IMR-90 (cell line): ENCODE results near the gene MYO3B. TPM values are rescaled to one million over a fixed set of nuclear protein-coding genes. Genes with fewer than 3 reads are reported as not detected.

Source experiments
- ATAC-seq: fragments of 200-7000 bp; cut with Tn5 transposase; 2 replicates; pipeline ENCODE4 v1.9.1; 2020; ENCODE audit warnings: low read depth, mild to moderate bottlenecking, moderate library complexity
- BruUV-seq: library from RNA; stranded (reverse); fragments of 400-500 nt; replicated peaks from 2 replicates; lab custom pipeline; 2021; lab: Mats Ljungman, UMichigan
- CTCF ChIA-PET: fragments of 300-600 bp; formaldehyde crosslinking; extraction: SDS; loops from one replicate; lab custom pipeline; 2021; ENCODE audit warnings: antibody characterized with exemption; lab: Yijun Ruan, JAX
- POLR2A ChIA-PET: fragments of 300-600 bp; sonication (Branson Sonifier 250); formaldehyde crosslinking; loops from one replicate; lab custom pipeline; 2022; ENCODE audit warnings: antibody characterized with exemption; ENCODE audit not compliant: unreplicated experiment; lab: Charles Lee
- DNase-seq: peaks from one replicate; pipeline ENCODE4 v3.0.0; 2013
- H2AFZ ChIP-seq: replicated peaks from 2 replicates; pipeline ENCODE3; 2013; ENCODE audit warnings: low read length, mild to moderate bottlenecking; ENCODE audit not compliant: poor library complexity
- H2AK5ac ChIP-seq: 2 replicates; pipeline ENCODE4 v1.6.1; 2013; ENCODE audit warnings: low read depth, low read length, inconsistent platforms
- H2AK9ac ChIP-seq: replicated peaks from 2 replicates; pipeline ENCODE3; 2013; ENCODE audit warnings: mild to moderate bottlenecking, low read depth, low read length, moderate library complexity; ENCODE audit not compliant: poor library complexity
- H2BK120ac ChIP-seq: 2 replicates; pipeline ENCODE4 v1.6.1; 2013; ENCODE audit warnings: low read depth, low read length, inconsistent platforms
- H2BK15ac ChIP-seq: 3 replicates; pipeline ENCODE4 v1.6.1; 2013; ENCODE audit warnings: low read depth, low read length, inconsistent platforms
- H2BK20ac ChIP-seq: 2 replicates; pipeline ENCODE4 v1.6.1; 2013; ENCODE audit warnings: low read depth, mild to moderate bottlenecking, inconsistent platforms, low read length, moderate library complexity
- H2BK5ac ChIP-seq: 2 replicates; pipeline ENCODE4 v1.6.1; 2013; ENCODE audit warnings: mild to moderate bottlenecking, low read depth, low read length, inconsistent platforms; ENCODE audit not compliant: poor library complexity, severe bottlenecking
- H3K14ac ChIP-seq: replicated peaks from 2 replicates; pipeline ENCODE4 v1.6.1; 2013; ENCODE audit warnings: low read depth, low read length, inconsistent platforms
- H3K18ac ChIP-seq: 2 replicates; pipeline ENCODE4 v1.6.1; 2013; ENCODE audit warnings: low read depth, low read length, control low read depth
- H3K23ac ChIP-seq: 2 replicates; pipeline ENCODE4 v1.6.1; 2013; ENCODE audit warnings: low read depth, low read length, inconsistent platforms
- H3K27ac ChIP-seq: 2 replicates; pipeline ENCODE4 v1.5.1; 2013; ENCODE audit warnings: mild to moderate bottlenecking, control low read depth, low read length; ENCODE audit not compliant: insufficient read depth
- H3K27me3 ChIP-seq: 2 replicates; pipeline ENCODE4 v1.6.1; 2013; ENCODE audit warnings: low read length; ENCODE audit not compliant: control insufficient read depth, insufficient read depth
- H3K36me3 ChIP-seq: 2 replicates; pipeline ENCODE4 v1.6.1; 2013; ENCODE audit warnings: low read length, mixed read lengths; ENCODE audit not compliant: control insufficient read depth, insufficient read depth
- H3K4ac ChIP-seq: 2 replicates; pipeline ENCODE4 v1.6.1; 2013; ENCODE audit warnings: low read depth, low read length, inconsistent platforms
- H3K4me1 ChIP-seq: 2 replicates; pipeline ENCODE4 v1.6.1; 2013; ENCODE audit warnings: low read length, mixed read lengths; ENCODE audit not compliant: control insufficient read depth, insufficient read depth
- H3K4me2 ChIP-seq: 2 replicates; pipeline ENCODE4 v1.6.1; 2013; ENCODE audit warnings: low read depth, mild to moderate bottlenecking, control low read depth, low read length, moderate library complexity
- H3K4me3 ChIP-seq: 2 replicates; pipeline ENCODE4 v1.5.1; 2013; ENCODE audit warnings: low read depth, mild to moderate bottlenecking, control low read depth, low read length, moderate library complexity; ENCODE audit not compliant: insufficient read depth
- H3K56ac ChIP-seq: 2 replicates; pipeline ENCODE4 v1.6.1; 2013; ENCODE audit warnings: low read length, inconsistent platforms; ENCODE audit not compliant: insufficient read depth; ENCODE audit errors: extremely low read depth
- H3K79me1 ChIP-seq, 2 experiments: 2 replicates each; pipeline ENCODE4 v1.6.1; 2013; ENCODE audit warnings: low read length in 2 of 2, inconsistent platforms in 1 of 2, low read depth in 1 of 2
- H3K9ac ChIP-seq: 2 replicates; pipeline ENCODE4 v1.6.1; 2013; ENCODE audit warnings: low read depth, low read length, control low read depth
- H3K9me1 ChIP-seq: 2 replicates; pipeline ENCODE4 v1.6.1; 2013; ENCODE audit warnings: low read length, inconsistent platforms; ENCODE audit not compliant: insufficient read depth
- H3K9me3 ChIP-seq: 2 replicates; pipeline ENCODE4 v1.6.1; 2013; ENCODE audit warnings: low read length; ENCODE audit not compliant: control insufficient read depth, insufficient read depth
- H4K20me1 ChIP-seq: 2 replicates; pipeline ENCODE4 v1.6.1; 2013; ENCODE audit warnings: low read length, inconsistent platforms; ENCODE audit not compliant: insufficient read depth
- H4K5ac ChIP-seq: 2 replicates; pipeline ENCODE4 v1.6.1; 2013; ENCODE audit warnings: mild to moderate bottlenecking, low read depth, low read length, control low read depth
- H4K8ac ChIP-seq, 2 experiments: 2 replicates each; pipeline ENCODE4 v1.6.1; 2013; ENCODE audit warnings: low read depth in 2 of 2, low read length in 2 of 2, control low read depth in 1 of 2, inconsistent platforms in 1 of 2
- H4K91ac ChIP-seq: 2 replicates; pipeline ENCODE4 v1.6.1; 2013; ENCODE audit warnings: low read depth, low read length, inconsistent platforms; ENCODE audit not compliant: insufficient read depth
- BHLHE40 ChIP-seq: fragments of 150-350 bp; IDR thresholded peaks from 2 replicates; pipeline ENCODE4 v1.6.1; 2016; ENCODE audit warnings: mild to moderate bottlenecking, low read depth, low read length
- CEBPB ChIP-seq: IDR thresholded peaks from 2 replicates; pipeline ENCODE4 v1.6.1; 2012; ENCODE audit warnings: low read depth, low read length, improper control_type of control experiment
- CHD1 ChIP-seq: IDR thresholded peaks from 2 replicates; pipeline ENCODE4 v1.6.1; 2012; ENCODE audit warnings: low read depth, low read length, improper control_type of control experiment
- ELK1 ChIP-seq: fragments of 150-350 bp; IDR thresholded peaks from 2 replicates; pipeline ENCODE4 v1.6.1; 2016; ENCODE audit warnings: low read depth, mild to moderate bottlenecking, low read length, moderate library complexity, borderline replicate concordance
- FOS ChIP-seq: fragments of 150-350 bp; IDR thresholded peaks from 2 replicates; pipeline ENCODE4 v1.6.1; 2016; ENCODE audit warnings: low read depth, low read length
- MAFK ChIP-seq: IDR thresholded peaks from 2 replicates; pipeline ENCODE4 v1.6.1; 2012; ENCODE audit warnings: low read depth, low read length, improper control_type of control experiment
- MAZ ChIP-seq: IDR thresholded peaks from 2 replicates; pipeline ENCODE4 v1.6.1; 2012; ENCODE audit warnings: low read depth, mild to moderate bottlenecking, low read length, improper control_type of control experiment, moderate library complexity, borderline replicate concordance
- MXI1 ChIP-seq: IDR thresholded peaks from 2 replicates; pipeline ENCODE4 v1.6.1; 2012; ENCODE audit warnings: low read depth, mild to moderate bottlenecking, low read length, moderate library complexity, borderline replicate concordance
- NFE2L2 ChIP-seq: fragments of 150-350 bp; IDR thresholded peaks from 2 replicates; pipeline ENCODE4 v1.6.1; 2016; ENCODE audit warnings: low read depth, mild to moderate bottlenecking, low read length
- POLR2A ChIP-seq: IDR thresholded peaks from 2 replicates; pipeline ENCODE4 v1.6.1; 2012; ENCODE audit warnings: mild to moderate bottlenecking, low read depth, low read length
- RAD21 ChIP-seq: IDR thresholded peaks from 2 replicates; pipeline ENCODE4 v1.6.1; 2012; ENCODE audit warnings: low read length, improper control_type of control experiment
- RCOR1 ChIP-seq: IDR thresholded peaks from 2 replicates; pipeline ENCODE4 v1.6.1; 2012; ENCODE audit warnings: mild to moderate bottlenecking, low read length, improper control_type of control experiment; ENCODE audit not compliant: insufficient replicate concordance
- RFX5 ChIP-seq: IDR thresholded peaks from 2 replicates; pipeline ENCODE4 v1.8.0; 2012; ENCODE audit warnings: low read depth, mild to moderate bottlenecking, low read length, moderate library complexity
- SMC3 ChIP-seq: fragments of 150-350 bp; IDR thresholded peaks from 2 replicates; pipeline ENCODE4 v1.6.1; 2016; ENCODE audit warnings: low read depth, mild to moderate bottlenecking, antibody characterized with exemption, low read length, moderate library complexity
- USF2 ChIP-seq: fragments of 150-350 bp; IDR thresholded peaks from 2 replicates; pipeline ENCODE4 v1.6.1; 2017; ENCODE audit warnings: mild to moderate bottlenecking, antibody characterized with exemption, low read length, low read depth
- WGBS, 2 experiments: methylation state at CpG; one replicate each; pipeline versions ENCODE4 v1.1.5 to v1.1.7; 2013; ENCODE audit warnings: missing lambda C conversion rate in 2 of 2; ENCODE audit not compliant: insufficient read length in 1 of 2; ENCODE audit errors: extremely low coverage in 2 of 2; 5-methylcytosine and 5-hydroxymethylcytosine counted together
- dilution Hi-C: fragments of 300-500 bp; cut with HindIII; formaldehyde crosslinking; loops from one replicate; pipeline ENCODE4 v1.14.3; 2018; ENCODE audit warnings: low sequenced_read_pairs; ENCODE audit not compliant: unreplicated experiment
- in situ Hi-C: fragments of 300-500 bp; cut with MboI; formaldehyde crosslinking; loops from 3 replicates; pipeline ENCODE4 v1.14.3; 2019; ENCODE audit warnings: low sequenced_read_pairs, inconsistent platforms, mixed read lengths
- intact Hi-C: fragments of 100-400 bp; cut with micrococcal nuclease; formaldehyde crosslinking; loops from 2 replicates; pipeline ENCODE4 v1.10.0; 2022
- polyA plus RNA-seq, 3 experiments: library from polyadenylated mRNA; depleted of rRNA; stranded (reverse); fragments of >200 nt; gene quantifications; 2 replicates each; pipeline ENCODE4 v1.2.3, GENCODE V29; 2012; ENCODE audit warnings: low replicate concordance in 1 of 3
- total RNA-seq: library from RNA; depleted of rRNA; stranded (reverse); fragments of >200 nt; gene quantifications from 2 replicates; pipeline ENCODE4 v1.2.3, GENCODE V29; 2012
- TF ChIP-seq, protein P1 (sequence below): conservative IDR thresholded peaks from 2 replicates; pipeline ENCODE4 v1.5.1; 2012; ENCODE audit warnings: mild to moderate bottlenecking, low read depth, low read length, improper control_type of control experiment

The MYO3B gene
- total and polyA plus RNA-seq, 2 of the 4 experiments (the other 2 are of a cell fraction), result 0.02 TPM; not detected in 1

DNA sequence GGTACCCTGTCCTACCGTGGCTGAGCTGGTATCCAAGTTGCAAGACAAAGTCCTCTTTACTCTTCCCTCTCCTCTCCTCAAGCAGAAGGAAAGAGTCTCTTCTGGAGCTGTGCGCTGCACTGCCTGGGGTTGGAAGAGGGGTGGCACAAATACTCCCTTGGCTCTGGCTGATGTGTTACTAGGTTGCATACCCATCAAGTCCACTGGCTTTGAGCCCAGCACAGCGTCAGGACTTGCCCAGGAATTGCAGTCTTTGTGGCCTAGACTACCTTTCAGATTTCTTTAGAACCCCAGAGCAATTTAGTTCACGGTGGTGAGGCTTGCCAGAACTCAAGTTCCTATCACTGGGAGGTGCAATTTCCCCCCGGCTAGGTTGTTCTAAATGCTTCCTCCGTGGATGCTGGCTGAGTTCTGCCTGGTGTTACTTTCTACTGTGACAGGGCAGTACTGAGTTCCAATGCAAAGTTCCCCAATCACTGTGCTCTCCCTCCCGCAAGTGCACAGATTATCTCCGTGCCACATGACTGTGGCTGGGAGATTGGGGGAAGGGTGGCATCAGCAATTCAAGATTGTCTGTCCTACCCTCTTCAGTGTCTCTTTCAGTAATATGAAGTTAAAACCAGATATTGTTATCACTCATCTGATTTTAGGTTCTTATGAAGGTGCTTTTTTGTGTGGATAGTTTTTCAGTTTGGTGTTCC, 13.4 kb downstream of the MYO3B start:
- Histone ChIP-seq H3K18ac (no peak overlapping the region), H2AFZ (no peak overlapping the region), H3K4me2 (no peak overlapping the region), H3K23ac (no peak overlapping the region), H3K9me1 (no peaks in the 10 kb centered on the region), H3K36me3 (no peaks in the 10 kb centered on the region), H4K8ac (no peak overlapping the region), H2AK5ac (no peak overlapping the region), H3K9me3 (0 out of 2 replicates have a peak, but pooled peaks cover 1% of the 10 kb centered on the region), H3K4ac (no peak overlapping the region), H4K20me1 (no peaks in the 10 kb centered on the region), H2BK120ac (no peak overlapping the region), H3K79me1 (no peaks in the 10 kb centered on the region), H3K4me3 (no peak overlapping the region), H4K5ac (no peak overlapping the region), H2BK5ac (no peak overlapping the region), H3K27ac (no peak overlapping the region), H2BK20ac (no peak overlapping the region), H3K27me3 (no peaks in the 10 kb centered on the region), H3K9ac (no peak overlapping the region), H2AK9ac (no peak overlapping the region), H3K14ac (no peak overlapping the region), H4K91ac (no peak overlapping the region), H3K56ac (no peak overlapping the region), H2BK15ac (no peak overlapping the region), H3K4me1 (no peaks in the 10 kb centered on the region)
- 40% methylated on average over 2 of the region's 8 CpGs; no CpG with 5 or more reads in 1 of the 2 experiments for WGBS, 2 experiments
- intact Hi-C loops (no loop called here), dilution Hi-C loops (no loop called here), in situ Hi-C loops (no loop called here)
- no TSS peak for BruUV-seq
- DNase-seq (no peak), ATAC-seq (no peak)
- ChIA-PET CTCF (no interaction called here), POLR2A (no interaction called here)
- TF ChIP-seq SMC3 (no peak), CEBPB (no peak), FOS (no peak), MXI1 (no peak), MAZ (no peak), RCOR1 (no peak), BHLHE40 (no peak), CHD1 (no peak), POLR2A (no peak), MAFK (no peak), RAD21 (no peak), ELK1 (no peak), NFE2L2 (no peak), RFX5 (no peak), USF2 (no peak)
- TF ChIP-seq, protein P1, sequence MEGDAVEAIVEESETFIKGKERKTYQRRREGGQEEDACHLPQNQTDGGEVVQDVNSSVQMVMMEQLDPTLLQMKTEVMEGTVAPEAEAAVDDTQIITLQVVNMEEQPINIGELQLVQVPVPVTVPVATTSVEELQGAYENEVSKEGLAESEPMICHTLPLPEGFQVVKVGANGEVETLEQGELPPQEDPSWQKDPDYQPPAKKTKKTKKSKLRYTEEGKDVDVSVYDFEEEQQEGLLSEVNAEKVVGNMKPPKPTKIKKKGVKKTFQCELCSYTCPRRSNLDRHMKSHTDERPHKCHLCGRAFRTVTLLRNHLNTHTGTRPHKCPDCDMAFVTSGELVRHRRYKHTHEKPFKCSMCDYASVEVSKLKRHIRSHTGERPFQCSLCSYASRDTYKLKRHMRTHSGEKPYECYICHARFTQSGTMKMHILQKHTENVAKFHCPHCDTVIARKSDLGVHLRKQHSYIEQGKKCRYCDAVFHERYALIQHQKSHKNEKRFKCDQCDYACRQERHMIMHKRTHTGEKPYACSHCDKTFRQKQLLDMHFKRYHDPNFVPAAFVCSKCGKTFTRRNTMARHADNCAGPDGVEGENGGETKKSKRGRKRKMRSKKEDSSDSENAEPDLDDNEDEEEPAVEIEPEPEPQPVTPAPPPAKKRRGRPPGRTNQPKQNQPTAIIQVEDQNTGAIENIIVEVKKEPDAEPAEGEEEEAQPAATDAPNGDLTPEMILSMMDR, result no peak
